Body of pancreas (tissue), 4 donors: ENCODE measurements around the gene PPP1R13L. TPM values are rescaled to one million over a fixed set of nuclear protein-coding genes. Genes with fewer than 3 reads are reported as not detected.
A peak's percentile ranks its signal among the peaks of the same experiment; 100 is the strongest.

Experiments
- ATAC-seq: fragments of 150-250 bp; one replicate; pipeline ENCODE4 v1.9.1; 2016
- DNase-seq, 4 donors: peaks; one replicate each; pipeline ENCODE4 v3.0.0-alpha.2; 2019
- H3K27ac ChIP-seq, 4 donors: fragments of 200-600 bp; sonication (generic); 1 replicate in 3 of 4; 2 replicates in 1 of 4; pipeline versions ENCODE4 v1.5.1 to v1.6.1; 2016 to 2019; ENCODE audit warnings: mild to moderate bottlenecking in 1 of 4, mixed read lengths in 1 of 4, moderate library complexity in 1 of 4
- H3K27me3 ChIP-seq, 2 donors: fragments of 200-600 bp; sonication (generic); one replicate each; pipeline ENCODE4 v1.6.0; 2016; ENCODE audit warnings: mild to moderate bottlenecking in 1 of 2
- H3K36me3 ChIP-seq, 2 donors: fragments of 200-600 bp; sonication (generic); replicated peaks in 1 of 2; 2 replicates each; pipeline ENCODE4 v1.5.1; 2016; ENCODE audit warnings: low read depth in 2 of 2; ENCODE audit not compliant: insufficient read depth in 1 of 2
- H3K4me1 ChIP-seq: fragments of 200-600 bp; sonication (generic); one replicate; pipeline ENCODE4 v1.6.0; 2016
- H3K4me3 ChIP-seq, 2 donors: fragments of 200-600 bp; sonication (generic); 1 replicate in 1 of 2; 2 replicates in 1 of 2; pipeline ENCODE4 v1.5.1; 2016 to 2019
- H3K9me3 ChIP-seq, 3 donors: fragments of 200-600 bp; sonication (generic); 1 replicate in 2 of 3; 2 replicates in 1 of 3; pipeline ENCODE4 v1.5.1; 2016
- CTCF ChIP-seq, 7 experiments: fragments of 450-650 bp in 4 of 7; fragments of 200-600 bp in 3 of 7; sonication (generic) in 3 of 7; IDR thresholded peaks; one replicate each; pipeline ENCODE4 v1.5.1; 2016 to 2019; ENCODE audit warnings: antibody characterized with exemption in 7 of 7
- POLR2A ChIP-seq, 3 donors: fragments of 450-650 bp; IDR thresholded peaks; one replicate each; pipeline ENCODE4 v1.6.1; 2016; ENCODE audit warnings: antibody characterized with exemption in 3 of 3, mild to moderate bottlenecking in 2 of 3
- WGBS, 2 donors: methylation state at CpG; one replicate each; pipeline ENCODE4 v1.1.5; 2017; 5-methylcytosine and 5-hydroxymethylcytosine counted together
- intact Hi-C: fragments of 100-400 bp; cut with DNase I; formaldehyde crosslinking; loops from one replicate; pipeline ENCODE4 v1.15.1; 2023
- total RNA-seq, 2 donors: library from RNA; depleted of rRNA; stranded (reverse); fragments of >200 nt; gene quantifications; one replicate each; pipeline ENCODE4 v1.1.0, GENCODE V29; 2016

PPP1R13L gene
- total RNA-seq, 2 donors from 2014 or later = 26.4 to 32.9 TPM

GRCh38 chr19:45403781-45404556 lies 900 bp downstream of the PPP1R13L start:
- Histone ChIP-seq H3K4me3 (peak overlapping the region; percentile 85 to 92), H3K9me3 (no peaks in the 10 kb centered on the region), H3K27me3 (no peaks in the 10 kb centered on the region), H3K4me1 (peaks cover 46% of the 10 kb centered on the region), H3K36me3 (no peaks in the 10 kb centered on the region), H3K27ac (peak overlapping the region; percentile 89 to 99 (median 96))
- peak; percentile 76 to 84 (median 78) for DNase-seq
- 8 to 20% methylated on average over 11 to 25 of the region's 25 CpGs for WGBS, 2 donors
- ATAC-seq = peak; percentile 12
- intact Hi-C loops = no loop called here
- TF ChIP-seq CTCF (IDR thresholded peaks at IDR 0.05) = peak; percentile 20 to 67 (median 61)
- TF ChIP-seq POLR2A (IDR thresholded peaks at IDR 0.05) = no peak

- DNase-seq = no peak
- H3K4me1 ChIP-seq = peaks cover 51% of the 10 kb centered on the region
- H3K36me3 ChIP-seq = no peaks in the 10 kb centered on the region
- peak overlapping the region; percentile 41 to 96 (median 78) for H3K27ac ChIP-seq
- no peaks in the 10 kb centered on the region for H3K27me3 ChIP-seq
- WGBS, 2 donors = 20 to 43% methylated on average over 4 of the region's 4 CpGs
- TF ChIP-seq POLR2A (IDR thresholded peaks at IDR 0.05) = no peak
- TF ChIP-seq CTCF (IDR thresholded peaks at IDR 0.05) = no peak
- H3K9me3 ChIP-seq = no peaks in the 10 kb centered on the region
- ATAC-seq = no peak
- H3K4me3 ChIP-seq = no peak overlapping the region
- intact Hi-C loops = no loop called here
These were observed 1.6 kb downstream of the PPP1R13L start for GRCh38 chr19:45403272-45403671.

GRCh38 chr19:45402298-45403061 lies 2.4 kb downstream of the PPP1R13L start:
- 16 to 34% methylated on average over 14 to 40 of the region's 40 CpGs for WGBS, 2 donors
- Histone ChIP-seq H3K27me3 (no peaks in the 10 kb centered on the region), H3K4me3 (no peak overlapping the region), H3K9me3 (no peaks in the 10 kb centered on the region), H3K36me3 (no peaks in the 10 kb centered on the region), H3K27ac (peak overlapping the region; percentile 41 to 96 (median 78)), H3K4me1 (peaks cover 43% of the 10 kb centered on the region)
- ATAC-seq (peak; percentile 4), DNase-seq (peak; percentile 65 to 77 (median 70))
- intact Hi-C loops = no loop called here
- TF ChIP-seq CTCF (IDR thresholded peaks at IDR 0.05) (peak; percentile 41 to 79 (median 48)), POLR2A (IDR thresholded peaks at IDR 0.05) (no peak)

- 87 to 89% methylated on average over 6 of the region's 6 CpGs for WGBS, 2 donors
- ATAC-seq = no peak
- H3K4me3 ChIP-seq = no peak overlapping the region
These were observed 3.1 kb downstream of the PPP1R13L start for GRCh38 chr19:45401815-45402214.

More at GRCh38 chr19:45401815-45402214, 3.1 kb downstream of the PPP1R13L start:
- DNase-seq = no peak
- H3K9me3 ChIP-seq = no peaks in the 10 kb centered on the region
- TF ChIP-seq POLR2A (IDR thresholded peaks at IDR 0.05) (no peak), CTCF (IDR thresholded peaks at IDR 0.05) (no peak)
- H3K27me3 ChIP-seq = no peaks in the 10 kb centered on the region
- H3K36me3 ChIP-seq = no peaks in the 10 kb centered on the region
- intact Hi-C loops = no loop called here
- peak overlapping the region in 3 of 4 donors; percentile 67 to 96 (median 89) for H3K27ac ChIP-seq
- H3K4me1 ChIP-seq = peaks cover 37% of the 10 kb centered on the region
